ENCODE data around the gene CBLC. TPM values are rescaled to one million over a fixed set of nuclear protein-coding genes. Genes with fewer than 3 reads are reported as not detected.

Gene CBLC
- total RNA-seq, 1 donor from 2014 or later = not detected

DNA sequence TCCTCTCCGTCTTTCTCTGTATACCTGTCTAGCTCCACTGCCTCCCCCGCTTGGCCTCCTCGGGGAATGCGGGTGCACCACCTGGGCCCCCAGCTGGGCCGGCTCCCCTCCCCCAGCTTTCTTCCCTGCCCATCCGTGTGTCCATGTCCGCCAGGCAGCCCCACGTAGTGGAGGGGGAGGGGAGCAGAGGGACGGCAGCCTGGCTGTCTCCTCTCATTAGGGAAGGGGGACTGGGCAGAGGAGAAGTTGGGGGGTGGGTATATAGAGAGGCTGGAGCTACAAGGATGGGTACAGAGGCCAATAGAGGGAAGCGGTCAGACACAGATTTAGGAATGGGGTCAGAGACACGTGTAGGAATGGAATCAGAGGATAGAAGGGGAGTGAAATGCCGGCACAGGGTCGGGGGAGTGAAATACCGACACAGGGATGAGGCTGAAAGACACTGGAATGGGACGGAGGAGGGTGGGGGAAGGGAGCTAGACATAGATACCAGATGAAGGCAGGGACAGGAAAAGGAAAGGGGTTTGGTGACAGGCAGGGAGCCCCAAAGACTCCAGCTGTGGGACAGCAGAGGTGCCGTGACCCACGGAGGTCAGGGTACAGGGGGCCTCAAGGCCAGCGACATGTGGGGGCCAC lies 71.2 kb downstream of the CBLC start:
- intact Hi-C loops (cut with micrococcal nuclease) = loop anchor here (10.0 kb wide), 1 partner anchor 154 kb away; the partner anchor contains the start of gene CEACAM16

Other genes with a start within 250 kb of the CBLC start
- not detected in 2 replicates for gene CEACAM20, start 248.2 kb upstream of the CBLC start, total RNA-seq
- not detected in 2 replicates for gene IGSF23, start 164.3 kb upstream of the CBLC start, total RNA-seq
- gene PVR, start 134.0 kb upstream of the CBLC start, total RNA-seq = 7.0 and 7.9 TPM in 2 replicates
- 0.68 and 0.75 TPM in 2 replicates for gene CEACAM19, start 106.4 kb upstream of the CBLC start, total RNA-seq
- not detected in 2 replicates for gene CEACAM16, start 78.7 kb upstream of the CBLC start, total RNA-seq
- gene BCL3, start 29.2 kb upstream of the CBLC start, total RNA-seq = 65.6 and 68.4 TPM in 2 replicates
- not detected in 2 replicates for gene BCAM, start 31.2 kb downstream of the CBLC start, total RNA-seq
- gene NECTIN2, start 68.4 kb downstream of the CBLC start, total RNA-seq = not detected in 2 replicates
- gene TOMM40, start 113.4 kb downstream of the CBLC start, total RNA-seq = 93.5 and 94.2 TPM in 2 replicates
- gene APOE, start 127.9 kb downstream of the CBLC start, total RNA-seq = 0.48 and 0.95 TPM in 2 replicates
- gene APOC1, start 136.7 kb downstream of the CBLC start, total RNA-seq = 1.3 TPM in 1 of 2 replicates, not detected in the other
- gene APOC4, start 164.3 kb downstream of the CBLC start, total RNA-seq = not detected in 2 replicates
- not detected in 2 replicates for gene APOC2, start 168.2 kb downstream of the CBLC start, total RNA-seq
- gene CLPTM1, start 177.5 kb downstream of the CBLC start, total RNA-seq = 73.3 and 80.4 TPM in 2 replicates
- 33.1 and 35.2 TPM in 2 replicates for gene RELB, start 223.6 kb downstream of the CBLC start, total RNA-seq